ENCODE measurements around the gene TMEFF1. TPM values are rescaled to one million over a fixed set of nuclear protein-coding genes. Genes with fewer than 3 reads are reported as not detected.

The TMEFF1 gene
- total RNA-seq, 1 experiment from 2014 or later = 65.5 TPM

DNA sequence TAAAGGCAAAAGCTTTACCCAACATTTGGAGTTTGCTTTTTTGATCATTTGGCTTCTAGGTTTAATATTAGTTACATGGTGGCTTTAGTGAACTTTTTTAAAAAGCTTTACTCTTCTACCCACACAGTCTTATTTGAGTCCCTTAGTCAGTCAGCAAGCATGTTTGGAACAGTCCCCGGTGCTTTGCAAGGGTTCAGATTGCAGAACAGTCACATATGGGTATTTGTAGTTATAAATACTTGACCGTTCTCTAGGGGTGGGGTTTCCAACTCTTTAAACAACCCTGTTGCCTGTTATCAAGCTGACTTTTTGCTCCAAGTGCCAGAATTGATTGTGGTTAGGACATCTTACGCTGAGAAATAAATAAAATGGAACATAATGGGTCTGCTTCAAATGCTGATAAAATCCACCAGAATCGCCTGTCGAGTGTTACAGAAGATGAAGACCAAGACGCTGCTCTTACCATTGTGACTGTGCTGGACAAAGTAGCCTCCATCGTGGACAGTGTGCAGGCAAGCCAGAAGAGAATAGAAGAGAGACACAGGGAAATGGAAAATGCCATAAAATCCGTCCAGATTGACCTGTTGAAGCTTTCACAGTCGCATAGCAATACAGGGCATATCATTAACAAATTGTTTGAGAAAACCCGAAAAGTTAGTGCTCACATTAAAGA, 105.0 kb downstream of the TMEFF1 start, which contains the start of gene CAVIN4:
Gene CAVIN4, plus strand, starts transcription at position 304 of the 673 bp plus-strand sequence. Its CDS starts 65 bp downstream, at position 369.
- no peak within 1 kb of the TSS for H3T11ph ChIP-seq (ENCODE audit: low read length)
- no peak within 1 kb of the TSS for H2BK20ac ChIP-seq (ENCODE audit: low read depth, low read length, poor library complexity, severe bottlenecking)
- H2AFZ ChIP-seq (ENCODE audit: low read length) = no peak within 1 kb of the TSS
- no peak within 1 kb of the TSS for H2BK12ac ChIP-seq (ENCODE audit: insufficient read length, low read depth, low read length)
- H4K20me1 ChIP-seq (ENCODE audit: control insufficient read depth, insufficient read depth, insufficient read length) = no peaks in the 10 kb centered on the region
- no peak within 1 kb of the TSS for H4K91ac ChIP-seq (ENCODE audit: insufficient read length, low read depth, low read length)
- no peaks in the 10 kb centered on the region for H3K79me1 ChIP-seq (ENCODE audit: insufficient read depth, low read depth, low read length, poor library complexity, severe bottlenecking)
- no peak within 1 kb of the TSS for H3K9ac ChIP-seq (ENCODE audit: extremely low read depth, insufficient read length, low read length)
- no peak within 1 kb of the TSS for H2BK120ac ChIP-seq (ENCODE audit: low read depth, low read length, poor library complexity, severe bottlenecking)
- H3K4ac ChIP-seq (ENCODE audit: low read depth, low read length) = no peak within 1 kb of the TSS
- H3K9me3 Mint-ChIP-seq = no peaks in the 10 kb centered on the region
- peaks cover 5 to 43% (median 41%) of the 10 kb centered on the region in 3 experiments; a peak in 6 of 7 replicates for H3K36me3 Mint-ChIP-seq (ENCODE audit: insufficient read depth in 1 of 3, low read depth in 3 of 3)
- H3K56ac ChIP-seq (ENCODE audit: insufficient read length, low read depth, low read length) = no peak within 1 kb of the TSS
- no peak within 1 kb of the TSS for H2AK5ac ChIP-seq (ENCODE audit: insufficient read length, low read length)
- H3K9me3 ChIP-seq (ENCODE audit: control insufficient read depth, low read depth, low read length) = no peaks in the 10 kb centered on the region
- H3K4me3 Mint-ChIP-seq = no peak within 1 kb of the TSS
- no peak within 1 kb of the TSS for H3K23ac ChIP-seq (ENCODE audit: insufficient read length, low read depth, low read length)
- peak within 1 kb of the TSS in 1 of 3 experiments; percentile 9; a peak in 2 of 7 replicates for H3K27ac Mint-ChIP-seq
- no peak within 1 kb of the TSS for H3K18ac ChIP-seq (ENCODE audit: insufficient read length, low read depth, low read length)
- no peaks in the 10 kb centered on the region for H3K27me3 ChIP-seq (ENCODE audit: insufficient read depth, low read length)
- H3K4me1 ChIP-seq (ENCODE audit: insufficient read depth, low read length) = no peaks in the 10 kb centered on the region
- H3K27me3 Mint-ChIP-seq (ENCODE audit: low read depth) = no peaks in the 10 kb centered on the region
- no peak within 1 kb of the TSS for H2BK15ac ChIP-seq (ENCODE audit: low read depth, low read length)
- no peak within 1 kb of the TSS for H4K8ac ChIP-seq (replicated peaks; ENCODE audit: insufficient read length, low read depth, low read length)
- H3K4me1 Mint-ChIP-seq = no peaks in the 10 kb centered on the region
- no peak within 1 kb of the TSS for H3K27ac ChIP-seq (ENCODE audit: insufficient read length, low read depth, low read length)
- DNase-seq = no peak
- TF ChIP-seq, protein P1, sequence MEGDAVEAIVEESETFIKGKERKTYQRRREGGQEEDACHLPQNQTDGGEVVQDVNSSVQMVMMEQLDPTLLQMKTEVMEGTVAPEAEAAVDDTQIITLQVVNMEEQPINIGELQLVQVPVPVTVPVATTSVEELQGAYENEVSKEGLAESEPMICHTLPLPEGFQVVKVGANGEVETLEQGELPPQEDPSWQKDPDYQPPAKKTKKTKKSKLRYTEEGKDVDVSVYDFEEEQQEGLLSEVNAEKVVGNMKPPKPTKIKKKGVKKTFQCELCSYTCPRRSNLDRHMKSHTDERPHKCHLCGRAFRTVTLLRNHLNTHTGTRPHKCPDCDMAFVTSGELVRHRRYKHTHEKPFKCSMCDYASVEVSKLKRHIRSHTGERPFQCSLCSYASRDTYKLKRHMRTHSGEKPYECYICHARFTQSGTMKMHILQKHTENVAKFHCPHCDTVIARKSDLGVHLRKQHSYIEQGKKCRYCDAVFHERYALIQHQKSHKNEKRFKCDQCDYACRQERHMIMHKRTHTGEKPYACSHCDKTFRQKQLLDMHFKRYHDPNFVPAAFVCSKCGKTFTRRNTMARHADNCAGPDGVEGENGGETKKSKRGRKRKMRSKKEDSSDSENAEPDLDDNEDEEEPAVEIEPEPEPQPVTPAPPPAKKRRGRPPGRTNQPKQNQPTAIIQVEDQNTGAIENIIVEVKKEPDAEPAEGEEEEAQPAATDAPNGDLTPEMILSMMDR (conservative IDR thresholded peaks at IDR 0.05) = no peak
- H2BK5ac ChIP-seq (ENCODE audit: insufficient read length, low read length) = no peak within 1 kb of the TSS
- H3K14ac ChIP-seq (ENCODE audit: insufficient read depth, low read length) = no peak within 1 kb of the TSS
- no peak within 1 kb of the TSS for H4K5ac ChIP-seq (ENCODE audit: insufficient read length, low read depth, low read length)
- WGBS (ENCODE audit: extremely low coverage, insufficient read length, low lambda C conversion rate) = no CpG with 5 or more reads among the region's 10 CpGs
- no peaks in the 10 kb centered on the region for H3K79me2 ChIP-seq (ENCODE audit: insufficient read depth, low read length)
- H3K4me2 ChIP-seq (ENCODE audit: insufficient read depth, insufficient read length, low read length) = no peak within 1 kb of the TSS
- H3K23me2 ChIP-seq (ENCODE audit: insufficient read length, low read depth, low read length, poor library complexity, severe bottlenecking) = no peaks in the 10 kb centered on the region
